HG02840 (cell line): ENCODE results near the gene SGSH.
"Not testable (repeated sequence)": the region's sequence is repeated elsewhere in the genome, so short reads cannot be mapped to it uniquely, and the experiment has no call there.

Experiments
- ATAC-seq: cut with Tn5 transposase; IDR thresholded peaks from one replicate; pipeline ENCODE4 v1.9.1; 2021; ENCODE audit warnings: mild to moderate bottlenecking, moderate library complexity, moderate number of reproducible peaks; ENCODE audit not compliant: unreplicated experiment, low FRiP score

SGSH gene

GRCh38 chr17:80254396-80255251 lies 34.5 kb upstream of the SGSH start:
- ATAC-seq, result no peak

GRCh38 chr17:80253631-80254395 lies 33.7 kb upstream of the SGSH start:
- no peak for ATAC-seq

- ATAC-seq, result no peak
These were observed 32.7 kb upstream of the SGSH start for GRCh38 chr17:80252871-80253270.

GRCh38 chr17:80251966-80252365 lies 31.8 kb upstream of the SGSH start:
- no peak for ATAC-seq

- no peak for ATAC-seq
These were observed 29.0 kb upstream of the SGSH start for GRCh38 chr17:80248894-80249710.

GRCh38 chr17:80248001-80248893 lies 28.1 kb upstream of the SGSH start:
- no peak for ATAC-seq

GRCh38 chr17:80247561-80247960 lies 27.4 kb upstream of the SGSH start:
- no peak for ATAC-seq

GRCh38 chr17:80246726-80247125 lies 26.6 kb upstream of the SGSH start:
- no peak for ATAC-seq

- ATAC-seq, result no peak
These were observed 26.1 kb upstream of the SGSH start for GRCh38 chr17:80246266-80246681.

GRCh38 chr17:80245566-80246265 lies 25.6 kb upstream of the SGSH start:
- ATAC-seq, result no peak

- no peak for ATAC-seq
These were observed 24.9 kb upstream of the SGSH start for GRCh38 chr17:80244871-80245509.

- not testable (repeated sequence) for ATAC-seq
These were observed 24.3 kb upstream of the SGSH start for GRCh38 chr17:80244448-80244847.

- ATAC-seq, result no peak
These were observed 23.6 kb upstream of the SGSH start for GRCh38 chr17:80243526-80244433.

- ATAC-seq, result no peak
These were observed 22.4 kb upstream of the SGSH start for GRCh38 chr17:80242505-80242904.

GRCh38 chr17:80237386-80237785 lies 17.3 kb upstream of the SGSH start:
- ATAC-seq, result no peak

- ATAC-seq, result no peak
These were observed 16.8 kb upstream of the SGSH start for GRCh38 chr17:80236911-80237310.

GRCh38 chr17:80233202-80233601 lies 13.1 kb upstream of the SGSH start:
- no peak for ATAC-seq

GRCh38 chr17:80232438-80232837 lies 12.3 kb upstream of the SGSH start:
- no peak for ATAC-seq
